ENCODE data around the gene ADORA1. TPM values are rescaled to one million over a fixed set of nuclear protein-coding genes. Genes with fewer than 3 reads are reported as not detected.

The ADORA1 gene
- total RNA-seq, 1 donor from 2014 or later, result 0.21 TPM

DNA sequence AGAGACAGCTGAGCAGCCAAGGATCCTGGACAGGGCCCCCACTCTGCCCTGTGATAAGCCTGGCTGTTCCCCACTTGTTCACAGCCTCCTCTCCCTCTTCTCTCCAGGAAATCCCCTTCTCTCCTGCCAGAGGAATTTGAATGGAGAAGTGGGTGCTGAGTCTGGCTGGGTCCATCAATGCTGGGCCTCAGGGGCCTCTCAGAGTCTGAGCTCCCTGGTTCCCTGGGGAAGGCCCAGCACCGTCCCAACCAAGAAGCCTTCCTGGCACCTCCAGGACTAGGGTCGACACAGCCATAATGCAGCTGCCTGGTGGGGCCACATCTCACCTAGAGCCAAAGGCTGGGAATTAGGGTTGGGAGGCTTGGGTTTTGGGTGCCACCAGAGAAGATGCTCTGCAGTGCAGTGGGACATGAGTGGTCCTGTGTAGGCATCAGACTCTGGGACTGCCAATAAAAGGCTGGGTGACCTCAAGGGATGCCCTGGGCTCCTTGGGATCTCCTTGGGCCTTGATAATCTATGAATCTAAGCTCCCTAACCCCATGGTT lies 45.6 kb downstream of the ADORA1 start:
- Mint-ChIP-seq H3K4me3 (ENCODE audit: unreplicated experiment) (no peak overlapping the region), H3K27ac (ENCODE audit: unreplicated experiment) (no peak overlapping the region), H3K4me1 (ENCODE audit: unreplicated experiment) (peaks cover 11% of the 10 kb centered on the region), H3K27me3 (ENCODE audit: unreplicated experiment) (peaks cover 4% of the 10 kb centered on the region), H3K36me3 (ENCODE audit: unreplicated experiment) (no peaks in the 10 kb centered on the region), H3K9me3 (ENCODE audit: unreplicated experiment) (no peaks in the 10 kb centered on the region)
- TF ChIP-seq, protein P1, sequence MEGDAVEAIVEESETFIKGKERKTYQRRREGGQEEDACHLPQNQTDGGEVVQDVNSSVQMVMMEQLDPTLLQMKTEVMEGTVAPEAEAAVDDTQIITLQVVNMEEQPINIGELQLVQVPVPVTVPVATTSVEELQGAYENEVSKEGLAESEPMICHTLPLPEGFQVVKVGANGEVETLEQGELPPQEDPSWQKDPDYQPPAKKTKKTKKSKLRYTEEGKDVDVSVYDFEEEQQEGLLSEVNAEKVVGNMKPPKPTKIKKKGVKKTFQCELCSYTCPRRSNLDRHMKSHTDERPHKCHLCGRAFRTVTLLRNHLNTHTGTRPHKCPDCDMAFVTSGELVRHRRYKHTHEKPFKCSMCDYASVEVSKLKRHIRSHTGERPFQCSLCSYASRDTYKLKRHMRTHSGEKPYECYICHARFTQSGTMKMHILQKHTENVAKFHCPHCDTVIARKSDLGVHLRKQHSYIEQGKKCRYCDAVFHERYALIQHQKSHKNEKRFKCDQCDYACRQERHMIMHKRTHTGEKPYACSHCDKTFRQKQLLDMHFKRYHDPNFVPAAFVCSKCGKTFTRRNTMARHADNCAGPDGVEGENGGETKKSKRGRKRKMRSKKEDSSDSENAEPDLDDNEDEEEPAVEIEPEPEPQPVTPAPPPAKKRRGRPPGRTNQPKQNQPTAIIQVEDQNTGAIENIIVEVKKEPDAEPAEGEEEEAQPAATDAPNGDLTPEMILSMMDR (IDR thresholded peaks at IDR 0.05), result no peak
- no peak for DNase-seq (ENCODE audit: extremely low spot score, unreplicated experiment)

DNA sequence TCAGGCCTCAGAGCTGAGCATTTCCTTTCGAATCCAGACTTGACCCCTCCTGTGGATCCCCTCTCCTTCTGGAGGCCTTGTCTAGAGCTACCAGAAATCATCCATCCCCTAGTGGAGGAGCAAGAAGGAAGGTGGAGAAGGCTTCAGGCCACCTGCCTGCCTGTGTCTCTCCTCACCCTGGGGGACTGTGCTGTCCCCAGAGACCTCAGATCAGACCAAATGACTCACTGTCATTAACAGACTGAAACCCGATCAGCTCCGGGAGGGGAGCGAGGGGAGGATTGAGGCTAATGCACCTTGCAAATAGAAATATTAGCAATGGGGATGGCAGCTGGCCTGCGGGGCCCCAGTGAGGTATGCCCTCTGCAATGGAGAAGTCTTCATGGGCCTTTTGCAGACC lies 46.0 kb downstream of the ADORA1 start:
- Mint-ChIP-seq H3K9me3 (ENCODE audit: unreplicated experiment) (no peaks in the 10 kb centered on the region), H3K27me3 (ENCODE audit: unreplicated experiment) (peaks cover 4% of the 10 kb centered on the region), H3K36me3 (ENCODE audit: unreplicated experiment) (no peaks in the 10 kb centered on the region), H3K4me3 (ENCODE audit: unreplicated experiment) (no peak overlapping the region), H3K4me1 (ENCODE audit: unreplicated experiment) (peaks cover 13% of the 10 kb centered on the region), H3K27ac (ENCODE audit: unreplicated experiment) (no peak overlapping the region)
- DNase-seq (ENCODE audit: extremely low spot score, unreplicated experiment), result no peak
- TF ChIP-seq, protein P1 (IDR thresholded peaks at IDR 0.05), result no peak

DNA sequence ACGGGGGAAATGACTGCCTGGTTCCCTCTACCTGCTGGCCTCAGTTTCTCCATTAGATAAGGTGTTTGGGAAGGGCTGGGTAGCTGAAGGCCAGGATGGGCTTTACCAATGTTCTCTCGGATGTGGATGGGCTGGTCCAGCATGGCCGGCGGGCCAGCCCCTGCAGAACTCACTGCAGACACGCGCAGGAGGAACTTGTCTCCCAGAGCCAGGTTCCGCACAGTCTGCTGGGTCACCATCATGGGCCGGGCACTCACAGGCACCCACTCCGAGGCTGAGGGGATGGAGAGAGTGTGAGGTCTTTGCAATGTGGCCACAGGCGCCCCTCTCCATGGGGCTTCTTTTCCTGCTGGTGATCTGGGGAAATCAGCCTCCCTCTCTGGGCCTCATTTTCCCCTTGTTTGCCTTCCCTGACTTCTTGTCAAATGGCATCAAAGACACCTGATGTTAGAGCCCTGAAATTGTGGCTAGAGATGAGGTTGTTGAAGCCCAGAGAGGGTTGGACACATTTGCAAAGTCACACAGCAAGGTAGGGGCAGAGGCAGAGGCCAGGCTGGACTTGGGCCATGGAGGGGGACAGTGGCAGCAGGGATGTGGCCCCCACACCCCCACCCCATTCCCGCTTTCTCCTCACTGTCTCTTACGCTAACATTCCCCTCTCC lies 46.9 kb downstream of the ADORA1 start:
- Mint-ChIP-seq H3K9me3 (ENCODE audit: unreplicated experiment) (no peaks in the 10 kb centered on the region), H3K27ac (ENCODE audit: unreplicated experiment) (no peak overlapping the region), H3K27me3 (ENCODE audit: unreplicated experiment) (peaks cover 2% of the 10 kb centered on the region), H3K4me1 (ENCODE audit: unreplicated experiment) (peaks cover 13% of the 10 kb centered on the region), H3K4me3 (ENCODE audit: unreplicated experiment) (no peak overlapping the region), H3K36me3 (ENCODE audit: unreplicated experiment) (no peaks in the 10 kb centered on the region)
- DNase-seq (ENCODE audit: extremely low spot score, unreplicated experiment), result no peak
- TF ChIP-seq, protein P1 (IDR thresholded peaks at IDR 0.05), result no peak

DNA sequence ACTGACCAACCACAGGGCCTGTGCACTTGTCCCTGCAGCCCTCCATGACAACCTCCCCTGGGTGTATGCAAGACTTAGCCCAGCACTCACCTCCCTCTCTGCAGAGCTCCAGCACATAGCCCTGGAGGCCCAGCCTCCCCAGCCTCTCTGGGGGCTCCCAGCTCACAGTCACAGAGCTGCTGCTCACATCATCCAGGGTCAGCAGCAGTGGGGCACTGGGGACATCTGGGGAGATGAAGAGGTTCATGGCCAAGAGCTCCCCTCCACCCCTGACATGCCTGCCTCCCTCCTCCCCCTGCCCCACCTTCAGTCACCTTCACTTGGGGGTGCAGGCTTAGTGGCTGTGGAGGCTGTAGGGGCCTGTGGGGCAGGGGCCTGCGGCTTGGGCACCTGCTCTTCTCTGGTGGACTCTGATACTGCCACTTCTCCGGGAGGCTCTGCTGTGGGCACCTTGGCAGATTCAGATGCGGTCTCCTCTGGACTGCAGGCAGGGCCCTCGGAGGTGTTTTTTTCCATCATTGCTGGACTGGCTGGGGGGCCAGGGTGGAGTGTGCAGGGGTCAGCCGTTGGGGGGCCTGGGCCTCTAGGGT lies 47.8 kb downstream of the ADORA1 start, which contains the start of gene MYBPH:
TSS of gene MYBPH (minus strand) at position 590 of the 590 bp plus-strand sequence. CDS start at position 519, 71 bp downstream.
- no peak within 1 kb of the TSS for H3K27ac Mint-ChIP-seq (ENCODE audit: unreplicated experiment)
- H3K4me3 Mint-ChIP-seq (ENCODE audit: unreplicated experiment), result no peak within 1 kb of the TSS
- TF ChIP-seq, protein P1 (IDR thresholded peaks at IDR 0.05), result no peak
- no peak for DNase-seq (ENCODE audit: extremely low spot score, unreplicated experiment)
- no peaks in the 10 kb centered on the region for H3K9me3 Mint-ChIP-seq (ENCODE audit: unreplicated experiment)
- H3K27me3 Mint-ChIP-seq (ENCODE audit: unreplicated experiment), result peaks cover 2% of the 10 kb centered on the region
- H3K36me3 Mint-ChIP-seq (ENCODE audit: unreplicated experiment), result no peaks in the 10 kb centered on the region
- peaks cover 13% of the 10 kb centered on the region for H3K4me1 Mint-ChIP-seq (ENCODE audit: unreplicated experiment)

DNA sequence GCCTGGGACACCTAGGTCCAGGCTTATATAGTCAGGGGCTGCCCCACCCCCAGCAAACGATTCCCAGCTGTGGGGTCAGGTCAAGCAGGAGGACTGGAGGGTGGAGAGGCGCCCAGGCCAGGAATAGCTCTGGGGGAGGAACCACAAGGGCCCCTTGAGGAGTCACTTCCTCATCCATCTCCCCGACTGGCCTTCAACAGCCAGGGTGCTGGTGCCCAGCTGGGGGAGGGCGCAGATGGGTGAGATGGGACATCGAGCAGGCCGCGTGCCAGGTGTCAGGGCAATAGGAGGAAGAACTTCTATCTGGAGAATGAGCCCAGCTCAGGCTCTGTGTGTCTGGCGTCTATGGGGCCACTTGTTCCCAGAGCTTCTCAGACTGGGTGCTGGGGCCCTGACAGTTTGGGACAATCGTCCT lies 48.3 kb downstream of the ADORA1 start:
- Mint-ChIP-seq H3K9me3 (ENCODE audit: unreplicated experiment) (no peaks in the 10 kb centered on the region), H3K27ac (ENCODE audit: unreplicated experiment) (no peak overlapping the region), H3K4me3 (ENCODE audit: unreplicated experiment) (no peak overlapping the region), H3K4me1 (ENCODE audit: unreplicated experiment) (peaks cover 13% of the 10 kb centered on the region), H3K36me3 (ENCODE audit: unreplicated experiment) (no peaks in the 10 kb centered on the region), H3K27me3 (ENCODE audit: unreplicated experiment) (peaks cover 2% of the 10 kb centered on the region)
- TF ChIP-seq, protein P1 (IDR thresholded peaks at IDR 0.05), result no peak
- no peak for DNase-seq (ENCODE audit: extremely low spot score, unreplicated experiment)
